ENCODE results near the gene IQCF2. TPM values are rescaled to one million over a fixed set of nuclear protein-coding genes. Genes with fewer than 3 reads are reported as not detected.

The IQCF2 gene
- not detected for total RNA-seq
- not detected for polyA plus RNA-seq
- long read RNA-seq, donor 1 = 0 reads
- long read RNA-seq, donor 2 = 0 reads
- long read RNA-seq, donor 3 = 0 reads
- long read RNA-seq, donor 4 = 0 reads
- long read RNA-seq, donor 5 = 0 reads
- long read RNA-seq, donor 6 = 0 reads
- long read RNA-seq, donor 7 = 0 reads
- long read RNA-seq, donor 8 = 0 reads
- long read RNA-seq, donor 9 = 0 reads
- long read RNA-seq, donor 10 = 0 reads

DNA sequence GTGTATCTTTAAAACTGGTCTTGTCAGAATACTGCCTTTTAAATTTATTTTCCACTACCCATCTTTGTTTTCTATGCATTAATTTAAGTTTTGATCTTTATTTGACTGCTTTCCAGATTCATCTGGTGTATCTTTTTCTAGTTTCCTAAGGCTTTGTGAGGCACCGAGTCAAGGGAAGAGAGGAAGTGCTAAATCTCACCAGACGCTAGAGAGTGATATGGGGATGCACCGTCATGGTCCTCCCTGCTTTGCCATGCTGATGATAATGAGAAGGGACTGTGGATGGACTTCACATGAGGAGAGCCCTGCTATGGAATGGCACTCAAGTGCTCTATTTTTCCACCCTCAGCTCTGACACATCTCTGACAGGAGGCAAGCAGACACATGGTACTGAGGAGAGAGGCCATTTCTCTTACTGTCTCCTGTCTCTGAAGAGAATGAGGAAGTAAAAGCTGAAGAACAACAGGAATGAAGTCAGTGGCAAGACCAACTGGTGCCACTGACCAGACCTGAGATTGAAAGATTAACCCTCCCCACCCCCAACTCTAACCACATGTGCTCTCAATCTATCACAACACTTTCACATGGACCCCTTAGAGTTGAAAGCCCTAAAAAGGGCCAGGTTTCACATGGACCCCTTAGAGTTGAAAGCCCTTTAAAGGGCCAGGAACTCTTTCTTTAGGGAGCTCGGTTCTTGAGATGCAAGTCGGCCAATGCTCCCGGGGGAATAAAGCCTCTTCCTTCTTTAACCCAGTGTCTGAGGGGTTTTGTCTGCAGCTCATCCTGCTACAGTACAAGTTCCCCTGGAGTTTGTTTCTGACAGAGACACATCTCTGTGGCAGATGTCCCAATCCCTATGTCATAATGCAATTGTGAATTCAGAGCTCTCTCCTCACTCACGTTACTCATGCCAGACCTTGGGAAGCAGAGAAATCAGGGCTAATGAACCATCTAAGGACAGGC lies at the start of gene IQCF2:
Gene IQCF2 (plus strand): TSS at position 913 of the 963 bp plus-strand sequence. CDS start 52 bp downstream, outside the sequence.
- no peaks in the 10 kb centered on the region for H3K9me3 ChIP-seq (replicated peaks in 1 of 3)
- 58 to 72% (median 64%) methylated on average over 4 to 7 of the region's 7 CpGs for WGBS, 4 donors
- TF ChIP-seq, protein P1, sequence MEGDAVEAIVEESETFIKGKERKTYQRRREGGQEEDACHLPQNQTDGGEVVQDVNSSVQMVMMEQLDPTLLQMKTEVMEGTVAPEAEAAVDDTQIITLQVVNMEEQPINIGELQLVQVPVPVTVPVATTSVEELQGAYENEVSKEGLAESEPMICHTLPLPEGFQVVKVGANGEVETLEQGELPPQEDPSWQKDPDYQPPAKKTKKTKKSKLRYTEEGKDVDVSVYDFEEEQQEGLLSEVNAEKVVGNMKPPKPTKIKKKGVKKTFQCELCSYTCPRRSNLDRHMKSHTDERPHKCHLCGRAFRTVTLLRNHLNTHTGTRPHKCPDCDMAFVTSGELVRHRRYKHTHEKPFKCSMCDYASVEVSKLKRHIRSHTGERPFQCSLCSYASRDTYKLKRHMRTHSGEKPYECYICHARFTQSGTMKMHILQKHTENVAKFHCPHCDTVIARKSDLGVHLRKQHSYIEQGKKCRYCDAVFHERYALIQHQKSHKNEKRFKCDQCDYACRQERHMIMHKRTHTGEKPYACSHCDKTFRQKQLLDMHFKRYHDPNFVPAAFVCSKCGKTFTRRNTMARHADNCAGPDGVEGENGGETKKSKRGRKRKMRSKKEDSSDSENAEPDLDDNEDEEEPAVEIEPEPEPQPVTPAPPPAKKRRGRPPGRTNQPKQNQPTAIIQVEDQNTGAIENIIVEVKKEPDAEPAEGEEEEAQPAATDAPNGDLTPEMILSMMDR (IDR thresholded peaks at IDR 0.05) = no peak
- TF ChIP-seq POLR2A (IDR thresholded peaks at IDR 0.05) = no peak
- no peak within 1 kb of the TSS for H3K4me3 ChIP-seq
- no peaks in the 10 kb centered on the region for H3K36me3 ChIP-seq (replicated peaks in 1 of 2)
- DNase-seq = no peak
- no peak within 1 kb of the TSS for H3K27ac ChIP-seq
- no peaks in the 10 kb centered on the region for H3K4me1 ChIP-seq (replicated peaks in 1 of 2)
- intact Hi-C loops (cut with DNase I) = no loop called here
- H3K27me3 ChIP-seq = no peaks in the 10 kb centered on the region

- Histone ChIP-seq H3K4me3 (no peak overlapping the region), H3K27ac (no peak overlapping the region), H3K4me1 (replicated peaks in 1 of 2) (no peaks in the 10 kb centered on the region), H3K27me3 (no peaks in the 10 kb centered on the region), H3K36me3 (replicated peaks in 1 of 2) (no peaks in the 10 kb centered on the region), H3K9me3 (replicated peaks in 1 of 3) (no peaks in the 10 kb centered on the region)
- intact Hi-C loops (cut with DNase I) = no loop called here
- TF ChIP-seq, protein P1 (IDR thresholded peaks at IDR 0.05) = no peak
- TF ChIP-seq POLR2A (IDR thresholded peaks at IDR 0.05) = no peak
- WGBS, 4 donors = 29 to 45% (median 36%) methylated on average over 3 to 6 of the region's 6 CpGs; no CpG with 5 or more reads in 1 of the 4 donors
- DNase-seq = peak; percentile 33 to 78 (median 70)
Measured at GRCh38 chr3:51813539-51813938, 47.9 kb upstream of the IQCF2 start.

GRCh38 chr3:51814034-51814433 lies 47.4 kb upstream of the IQCF2 start:
- intact Hi-C loops (cut with DNase I) = no loop called here
- no peaks in the 10 kb centered on the region for H3K27me3 ChIP-seq
- H3K4me1 ChIP-seq (replicated peaks in 1 of 2) = no peaks in the 10 kb centered on the region
- H3K4me3 ChIP-seq = no peak overlapping the region
- no peaks in the 10 kb centered on the region for H3K36me3 ChIP-seq (replicated peaks in 1 of 2)
- no peaks in the 10 kb centered on the region for H3K9me3 ChIP-seq (replicated peaks in 1 of 3)
- no peak for DNase-seq
- no peak overlapping the region for H3K27ac ChIP-seq
- TF ChIP-seq, protein P1 (IDR thresholded peaks at IDR 0.05) = no peak
- TF ChIP-seq POLR2A (IDR thresholded peaks at IDR 0.05) = no peak
- WGBS, 4 donors = 86 to 100% (median 90%) methylated on average over 1 to 3 of the region's 3 CpGs

GRCh38 chr3:51815614-51816013 lies 45.8 kb upstream of the IQCF2 start:
- Histone ChIP-seq H3K27me3 (no peaks in the 10 kb centered on the region), H3K27ac (no peak overlapping the region), H3K9me3 (replicated peaks in 1 of 3) (no peaks in the 10 kb centered on the region), H3K36me3 (replicated peaks in 1 of 2) (no peaks in the 10 kb centered on the region), H3K4me1 (replicated peaks in 1 of 2) (no peaks in the 10 kb centered on the region), H3K4me3 (no peak overlapping the region)
- intact Hi-C loops (cut with DNase I) = no loop called here
- no peak for DNase-seq
- TF ChIP-seq POLR2A (IDR thresholded peaks at IDR 0.05) = no peak
- TF ChIP-seq, protein P1 (IDR thresholded peaks at IDR 0.05) = no peak
- WGBS, 4 donors = 52 to 60% (median 60%) methylated on average over 4 of the region's 4 CpGs; no CpG with 5 or more reads in 1 of the 4 donors
